HG02938 (cell line): ENCODE measurements around the gene NAV1.
"Not testable (repeated sequence)": the region's sequence is repeated elsewhere in the genome, so short reads cannot be mapped to it uniquely, and the experiment has no call there.

Source experiments
- ATAC-seq: cut with Tn5 transposase; IDR thresholded peaks from one replicate; pipeline ENCODE4 v1.9.1; 2021; ENCODE audit warnings: mild to moderate bottlenecking, moderate library complexity; ENCODE audit not compliant: unreplicated experiment

NAV1 gene

DNA sequence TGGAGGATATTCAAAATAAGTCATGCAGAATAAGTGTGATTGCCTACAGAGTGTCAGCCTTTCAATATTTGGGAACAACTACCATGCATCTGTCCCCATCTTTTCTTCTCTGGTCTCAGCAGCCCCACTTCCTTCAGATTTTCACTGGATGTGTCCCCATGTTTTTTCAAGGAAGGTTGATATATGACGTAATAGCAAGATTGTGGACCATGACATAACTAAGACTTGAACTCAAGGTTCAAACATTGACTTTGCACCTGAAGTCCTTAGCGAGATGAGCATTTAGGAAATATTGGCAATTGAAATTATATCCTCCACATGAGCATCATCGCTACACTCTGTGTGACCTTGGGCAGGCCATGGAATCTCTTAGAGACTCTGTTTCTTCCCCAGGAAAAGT is 5.8 kb downstream of the NAV1 start:
- ATAC-seq: no peak

DNA sequence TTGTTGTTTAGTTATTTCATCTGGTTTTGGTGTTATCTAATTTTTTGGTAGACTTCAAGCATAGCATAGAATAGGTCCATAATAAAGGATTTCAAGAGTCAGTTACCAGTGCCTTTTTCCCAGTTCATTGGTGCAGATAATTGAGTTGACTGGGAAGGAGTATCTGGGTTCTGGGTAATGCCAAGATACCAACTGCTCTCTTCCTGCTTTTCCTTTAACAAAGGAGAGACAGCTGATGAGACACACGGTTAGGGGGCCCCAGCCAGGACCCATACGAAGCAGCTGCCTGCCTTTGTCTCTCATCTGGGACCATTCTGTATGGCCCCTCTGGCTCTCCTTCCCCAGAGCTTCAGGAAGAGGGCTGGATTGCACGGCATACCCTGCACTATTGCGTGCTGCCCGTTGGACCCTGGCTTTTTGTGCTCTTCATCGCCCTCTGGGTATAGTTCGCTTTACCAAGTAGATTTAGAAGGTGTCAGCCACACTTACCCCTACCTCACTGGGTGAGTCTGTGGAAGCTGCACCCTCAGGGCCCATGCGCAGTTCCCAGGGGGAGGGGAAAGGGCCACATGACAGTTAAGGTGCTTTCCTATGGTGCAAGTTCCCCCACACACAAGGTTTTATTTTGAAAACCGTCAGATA is 7.0 kb downstream of the NAV1 start:
- no peak for ATAC-seq

DNA sequence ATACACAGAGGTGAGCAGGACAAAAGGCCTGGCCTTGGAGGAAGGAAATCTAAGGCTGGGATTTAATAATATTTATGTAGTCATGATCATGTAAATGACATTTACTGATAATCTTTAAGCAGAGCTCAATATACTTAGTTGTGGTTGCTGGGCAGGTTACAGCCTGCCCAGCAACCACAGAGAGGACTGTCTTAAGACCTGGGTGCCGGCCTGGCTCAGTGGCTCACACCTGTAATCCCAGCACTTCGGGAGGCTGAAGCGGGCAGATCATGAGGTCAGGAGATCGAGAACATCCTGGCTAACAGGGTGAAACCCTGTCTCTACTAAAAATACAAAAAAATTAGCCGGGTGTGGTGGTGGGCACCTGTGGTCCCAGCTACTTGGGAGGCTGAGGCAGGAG is 10.6 kb downstream of the NAV1 start:
- ATAC-seq: not testable (repeated sequence)

DNA sequence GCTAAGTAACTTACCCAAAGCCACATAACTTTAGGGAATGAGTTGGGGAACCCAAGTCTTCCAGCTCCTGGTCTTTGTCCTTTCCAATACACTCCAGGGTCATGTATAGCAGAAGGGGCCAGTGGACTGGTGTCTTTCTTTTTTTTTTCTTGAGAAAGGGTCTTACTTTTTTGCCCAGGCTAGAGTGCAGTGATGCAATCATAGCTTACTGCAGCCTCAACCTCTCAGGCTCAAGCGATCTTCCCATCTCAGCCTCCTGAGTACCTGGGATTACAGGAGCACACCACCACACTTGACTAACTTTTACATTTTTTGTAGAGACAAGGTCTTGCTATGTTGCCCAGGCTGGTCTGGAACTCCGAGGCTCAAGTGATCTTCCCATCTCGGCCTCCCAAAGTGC is 12.2 kb downstream of the NAV1 start:
- no peak for ATAC-seq

DNA sequence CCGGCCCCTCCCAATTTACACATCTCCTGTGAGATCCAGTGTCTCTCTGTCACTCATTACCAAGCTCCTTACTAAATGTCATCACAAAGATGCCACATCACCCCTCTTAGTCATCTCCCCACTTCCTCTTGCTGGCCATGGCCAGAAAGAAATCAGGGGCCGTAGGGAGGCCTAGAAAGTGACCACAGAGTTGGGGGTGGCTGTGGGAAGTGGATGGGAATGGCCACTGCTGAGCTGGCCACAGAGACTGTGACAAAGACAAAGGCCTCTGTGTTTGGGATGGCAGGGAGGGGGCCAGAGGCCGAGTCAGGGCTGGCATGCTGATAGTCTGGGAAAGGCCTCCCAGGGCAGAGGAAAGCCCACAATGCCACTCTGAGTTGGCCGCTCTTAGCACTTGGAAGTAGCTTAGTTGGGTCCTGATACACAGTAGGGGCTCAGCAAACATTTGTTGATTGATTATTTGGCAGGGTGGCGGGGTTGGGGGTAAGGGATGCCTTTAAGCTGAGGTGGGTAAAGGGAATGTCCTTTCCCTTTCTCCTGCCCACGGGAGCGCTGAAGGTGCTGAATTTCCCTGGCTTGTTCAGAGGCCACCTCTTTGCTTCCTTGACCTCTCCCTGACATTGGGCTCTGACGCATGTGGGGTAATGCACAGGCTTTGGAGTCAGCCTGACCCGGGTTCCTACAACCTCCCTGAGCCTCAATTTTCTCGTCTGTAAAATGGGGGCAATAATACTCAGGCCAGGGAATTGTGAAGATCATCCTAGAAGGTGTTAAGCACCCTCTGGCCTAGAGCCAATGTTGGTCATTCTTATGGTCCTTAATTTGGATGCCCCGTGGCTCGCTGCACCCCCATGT is 13.2 kb downstream of the NAV1 start:
- ATAC-seq: no peak

DNA sequence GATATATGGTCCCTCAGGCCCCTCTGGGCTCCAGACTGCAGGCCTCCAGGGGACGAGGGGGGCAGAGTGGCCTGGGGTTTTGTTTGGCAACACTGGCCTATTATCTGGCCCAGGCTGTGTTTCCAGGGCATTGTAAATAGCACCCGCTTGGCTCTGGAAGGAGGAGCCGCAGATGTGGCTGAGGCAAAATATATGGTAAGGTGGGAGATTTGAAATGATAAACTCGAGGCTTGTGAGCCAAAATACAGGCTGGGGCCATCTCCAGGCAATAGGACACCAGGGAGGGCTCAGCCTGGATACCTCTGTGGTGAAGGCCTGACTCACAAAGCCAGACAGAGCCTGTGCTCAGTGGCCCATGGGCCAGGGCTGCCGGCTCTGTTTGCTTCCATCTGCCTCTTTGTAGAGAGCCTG is 14.0 kb downstream of the NAV1 start:
- no peak for ATAC-seq

DNA sequence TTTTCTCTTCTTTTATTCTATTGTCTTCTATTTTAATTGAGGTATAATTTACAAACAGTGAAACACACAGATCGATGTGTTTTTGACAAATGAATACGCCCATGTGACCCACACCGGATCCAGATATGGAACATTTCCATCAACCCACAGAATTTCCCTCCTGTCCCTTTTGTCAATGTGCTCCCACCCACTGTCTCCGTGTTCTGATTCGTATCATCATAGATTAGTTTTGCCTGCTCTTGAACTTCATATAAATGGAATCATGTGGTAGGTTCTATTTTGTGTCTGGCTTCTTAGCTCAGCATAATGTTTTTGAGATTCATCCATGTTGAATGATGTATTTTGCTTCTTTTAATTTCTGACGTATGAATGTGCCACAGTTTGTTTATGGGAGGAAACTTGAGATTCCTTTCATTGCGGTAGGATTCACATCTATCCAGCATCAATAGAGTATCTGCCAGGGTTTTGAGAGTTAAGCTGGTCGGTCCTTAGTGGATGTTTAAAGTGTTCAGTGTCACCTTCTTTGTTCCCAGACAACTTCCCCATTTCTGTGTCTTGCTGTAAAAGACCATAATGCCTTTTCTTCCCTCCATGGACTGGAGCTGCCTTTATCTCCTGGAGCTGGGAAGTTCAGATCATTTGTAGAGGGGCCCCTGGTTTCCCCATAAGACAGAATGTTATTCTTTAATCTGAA is 14.7 kb downstream of the NAV1 start:
- no peak for ATAC-seq

DNA sequence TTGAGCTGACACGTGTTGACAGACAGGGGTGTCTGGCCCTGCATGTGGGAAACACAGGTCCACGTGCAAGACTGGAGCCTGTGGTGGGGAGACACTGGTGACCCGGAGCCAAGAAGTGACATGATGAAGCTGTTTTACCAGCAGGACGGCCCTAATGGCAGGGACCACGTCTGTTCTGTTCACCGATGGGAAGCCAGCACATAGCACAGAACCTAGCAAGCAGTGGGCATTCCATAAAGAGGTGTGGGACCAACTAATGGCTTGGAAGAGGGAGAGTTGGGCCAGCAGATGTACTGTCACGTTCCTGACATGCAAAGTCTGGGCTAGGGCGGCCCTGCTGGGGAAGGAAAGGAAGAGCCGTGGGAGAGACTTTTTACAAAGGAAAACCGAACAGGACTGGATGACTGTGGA is 15.3 kb downstream of the NAV1 start:
- no peak for ATAC-seq

DNA sequence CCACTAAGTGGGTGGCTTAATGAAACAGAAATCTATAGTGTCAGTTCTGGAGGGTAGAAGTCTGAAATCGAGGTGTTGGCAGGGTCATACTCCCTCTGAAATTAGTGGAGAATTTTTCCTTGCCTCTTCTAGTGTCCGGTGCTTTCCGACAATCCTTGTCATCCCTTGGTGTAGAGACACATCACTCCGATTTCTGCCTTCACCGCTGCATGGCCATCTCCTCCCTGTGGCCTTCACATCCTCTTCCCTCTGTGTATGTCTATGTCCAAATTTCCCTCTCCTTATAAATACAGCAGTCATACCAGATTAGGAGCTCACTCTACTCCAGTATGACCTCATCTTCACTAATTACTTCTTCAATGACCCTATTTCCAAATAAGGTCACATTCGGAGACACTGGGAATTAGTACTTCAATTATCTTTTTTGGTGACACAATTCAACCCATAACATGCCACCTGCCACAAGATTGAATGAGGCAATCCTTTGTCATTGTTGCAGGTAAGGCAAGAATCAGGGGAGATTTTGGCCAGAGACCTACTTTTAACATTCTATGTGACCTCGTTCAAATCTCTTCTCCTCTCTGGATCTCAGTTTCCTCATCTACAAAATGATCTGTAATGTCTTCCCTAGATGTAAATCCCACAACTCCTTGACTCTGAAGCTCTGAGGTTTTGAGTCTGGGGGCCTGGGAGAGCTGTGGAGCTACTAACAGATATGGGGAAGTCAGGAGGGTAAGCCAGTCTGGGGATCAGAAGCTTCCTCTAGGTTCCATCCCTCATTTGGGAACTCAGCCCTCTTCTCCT is 16.1 kb downstream of the NAV1 start:
- no peak for ATAC-seq

DNA sequence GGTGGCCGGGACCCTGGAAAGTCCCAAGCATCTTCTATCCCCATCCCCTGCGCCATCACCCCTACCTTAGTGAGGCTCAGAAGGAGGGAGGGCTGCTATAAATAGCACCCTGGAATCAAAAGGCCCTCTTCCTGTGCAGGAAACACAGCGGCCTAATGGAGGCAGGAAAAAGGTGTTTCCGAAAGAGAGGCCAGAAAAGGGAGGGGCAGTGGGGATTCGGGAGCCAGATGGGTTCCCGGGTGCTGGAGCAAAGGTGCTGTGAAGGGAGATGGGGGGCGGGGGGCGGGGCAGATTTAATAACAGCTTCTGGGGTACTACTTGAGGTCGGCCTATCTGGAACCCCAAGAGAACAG is 16.6 kb downstream of the NAV1 start:
- no peak for ATAC-seq

DNA sequence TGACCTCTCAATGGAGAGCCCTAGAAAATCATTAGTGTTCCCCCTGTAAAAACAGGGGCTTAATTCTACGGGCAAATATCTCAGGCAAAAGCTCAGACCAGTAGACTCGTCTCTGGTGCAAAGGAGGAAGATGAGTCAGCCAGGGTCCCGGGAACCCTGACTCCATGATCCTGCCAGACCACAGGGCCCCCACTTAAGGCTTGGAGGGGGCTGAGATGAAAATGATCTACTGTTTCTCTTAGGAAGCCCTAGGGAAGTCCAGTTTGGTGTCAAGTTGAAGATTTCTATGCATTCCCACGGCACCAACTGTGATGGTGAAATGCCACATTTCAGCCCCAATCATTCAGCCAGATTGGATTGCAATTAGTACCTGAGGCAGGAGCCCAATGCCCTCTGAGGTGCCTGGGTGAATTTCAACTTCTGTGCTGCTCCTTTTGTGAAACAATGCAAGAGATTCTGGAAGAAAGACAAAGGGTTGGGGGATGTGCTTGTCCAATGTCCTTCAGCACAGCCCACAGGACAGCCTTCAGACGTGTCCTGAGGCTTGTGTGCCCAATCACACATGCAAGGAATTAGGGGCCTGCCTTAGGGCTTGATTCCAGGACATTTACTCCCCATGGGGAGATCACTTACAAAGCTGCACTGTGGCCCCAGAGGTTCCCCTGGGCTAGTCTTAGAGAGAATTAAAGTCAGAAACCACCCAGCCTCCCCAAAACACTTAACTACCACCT is 18.1 kb downstream of the NAV1 start:
- no peak for ATAC-seq

DNA sequence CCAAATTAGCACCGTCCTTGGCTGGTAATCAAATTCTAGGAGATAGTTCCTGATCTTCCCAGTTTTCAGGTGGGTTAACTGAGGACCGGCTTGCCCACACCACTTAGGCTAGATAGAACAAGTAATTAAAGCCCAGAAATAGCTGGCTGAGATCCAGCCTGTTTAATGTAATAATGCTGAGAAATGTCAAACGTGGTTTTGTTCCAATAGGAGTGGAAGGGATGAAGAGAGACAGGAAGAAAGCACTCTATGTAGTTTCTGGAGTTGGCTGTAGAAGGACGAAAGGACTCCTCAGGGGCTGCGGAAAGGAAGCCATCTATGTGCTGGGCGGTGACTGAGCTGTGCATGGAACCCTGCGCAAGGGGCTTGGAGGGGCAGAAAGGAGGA is 18.6 kb downstream of the NAV1 start:
- no peak for ATAC-seq

DNA sequence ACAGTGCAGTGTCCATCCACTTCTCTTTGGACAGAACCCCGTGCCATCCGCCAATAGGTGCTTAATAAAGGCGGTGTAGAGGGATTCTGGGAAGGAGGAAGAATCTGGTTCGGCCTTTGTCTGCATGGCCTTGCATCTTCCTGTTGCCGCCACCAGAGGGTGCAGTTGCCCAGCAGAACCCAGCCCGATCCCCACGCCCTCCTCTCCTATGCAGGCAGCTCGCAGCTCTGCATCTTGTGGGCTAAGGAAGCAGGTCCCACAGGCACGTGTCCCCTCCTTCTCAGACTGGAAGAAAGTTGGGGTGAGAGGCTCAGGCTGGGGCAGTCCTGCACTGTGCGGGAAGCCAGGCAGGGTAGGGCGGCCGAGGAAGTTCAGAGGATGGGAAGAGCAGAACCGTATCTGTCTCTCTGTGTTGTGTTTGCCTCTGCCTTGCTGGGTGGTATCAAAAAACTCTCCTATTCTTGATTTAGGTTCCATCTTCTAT is 20.8 kb downstream of the NAV1 start:
- ATAC-seq: no peak

DNA sequence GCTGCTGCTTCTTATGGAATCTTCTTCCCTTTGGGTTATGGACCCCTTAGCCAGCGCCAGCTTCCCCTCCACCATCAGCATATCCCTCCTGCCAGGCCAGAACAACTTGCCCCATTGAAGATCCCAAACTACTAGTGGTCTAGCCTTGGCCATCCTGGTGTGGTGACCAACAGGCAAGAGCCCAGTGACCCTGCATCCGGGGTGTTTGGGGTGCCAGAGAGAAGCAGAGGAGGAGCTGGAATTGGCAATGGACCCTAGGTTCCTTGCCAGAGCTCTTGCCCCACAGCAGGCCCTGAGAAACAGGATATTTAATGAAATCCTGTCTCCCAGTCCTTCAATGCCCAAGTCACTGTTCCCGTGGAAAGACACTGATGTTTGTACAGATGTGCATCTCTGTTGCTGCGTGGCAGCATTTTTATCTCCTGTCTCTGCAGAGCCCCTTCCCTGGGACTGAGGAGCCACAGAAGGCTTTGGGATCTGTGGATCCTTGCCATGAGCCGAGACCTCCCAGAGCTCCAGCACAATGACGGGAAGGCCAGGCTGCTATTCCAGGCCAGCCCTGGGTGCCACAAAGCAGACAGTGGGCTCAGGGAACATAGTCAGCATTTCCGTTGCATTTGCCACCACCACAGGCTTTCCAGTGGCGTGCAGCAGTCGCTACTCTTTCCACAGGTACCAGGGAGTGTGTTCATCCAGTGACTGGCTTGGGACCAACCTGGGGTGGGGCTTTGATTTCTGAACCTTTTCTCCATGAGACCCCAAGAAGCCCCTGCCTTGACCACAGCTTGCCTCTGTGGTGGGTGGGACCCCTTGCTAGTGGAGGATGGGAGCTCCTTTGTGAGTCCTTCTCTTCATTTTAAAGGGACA is 21.6 kb downstream of the NAV1 start:
- ATAC-seq: no peak

DNA sequence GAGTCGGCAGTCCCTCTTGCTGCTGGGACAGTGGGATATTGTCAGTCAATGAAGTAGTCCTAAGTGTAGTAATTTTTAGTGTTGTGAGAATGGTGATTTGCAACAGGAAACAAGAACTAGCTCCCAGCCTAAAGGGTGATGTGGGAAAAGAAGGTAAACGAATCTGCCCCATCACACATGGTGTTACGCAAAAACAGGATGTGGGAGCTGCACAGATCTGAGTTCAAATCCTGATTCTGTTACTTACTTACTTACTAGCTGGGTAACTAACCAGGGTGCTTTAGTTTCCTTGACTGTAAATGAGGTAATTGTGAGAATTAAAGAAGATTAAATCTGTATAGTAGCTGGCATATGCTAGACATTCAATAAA is 22.3 kb downstream of the NAV1 start:
- ATAC-seq: no peak

DNA sequence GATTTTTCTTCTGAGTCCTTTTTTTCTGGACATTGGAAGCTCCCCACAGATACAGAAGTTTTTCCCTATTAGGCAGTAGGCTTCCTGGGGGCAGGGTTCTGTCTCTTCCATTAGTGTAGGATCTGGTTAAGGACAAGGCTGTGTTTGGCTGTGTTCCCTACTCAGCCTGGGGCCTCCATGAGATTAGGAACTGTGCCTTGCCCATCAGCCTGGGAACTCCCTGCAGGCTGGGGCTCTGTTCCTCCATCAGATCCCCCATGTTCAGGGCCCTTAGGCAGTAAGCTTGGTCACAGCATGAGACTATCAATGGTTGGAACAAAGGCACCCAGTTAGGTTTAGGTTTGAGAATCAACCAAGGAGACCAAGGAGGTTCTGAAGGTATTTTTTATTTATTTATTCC is 22.7 kb downstream of the NAV1 start:
- no peak for ATAC-seq

DNA sequence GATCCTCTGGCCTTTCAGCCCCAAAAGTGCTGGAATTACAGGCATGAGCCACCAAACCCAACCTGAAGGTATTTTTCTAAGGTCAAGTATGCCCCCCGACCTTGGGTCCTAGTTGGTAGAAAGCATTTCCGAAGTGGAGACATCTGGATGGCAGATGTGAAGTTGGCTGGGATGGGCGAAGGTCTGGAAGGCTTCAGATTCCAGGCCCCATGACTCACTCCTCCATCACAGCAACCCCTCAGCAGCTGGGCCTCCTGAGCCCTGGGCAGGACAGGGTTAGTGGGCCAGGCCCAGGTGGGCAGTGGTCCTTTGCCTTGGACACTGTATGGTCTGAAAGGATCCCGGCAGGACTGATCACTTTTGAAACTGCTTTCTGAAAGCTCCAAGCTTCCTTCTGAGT is 23.3 kb downstream of the NAV1 start:
- no peak for ATAC-seq

DNA sequence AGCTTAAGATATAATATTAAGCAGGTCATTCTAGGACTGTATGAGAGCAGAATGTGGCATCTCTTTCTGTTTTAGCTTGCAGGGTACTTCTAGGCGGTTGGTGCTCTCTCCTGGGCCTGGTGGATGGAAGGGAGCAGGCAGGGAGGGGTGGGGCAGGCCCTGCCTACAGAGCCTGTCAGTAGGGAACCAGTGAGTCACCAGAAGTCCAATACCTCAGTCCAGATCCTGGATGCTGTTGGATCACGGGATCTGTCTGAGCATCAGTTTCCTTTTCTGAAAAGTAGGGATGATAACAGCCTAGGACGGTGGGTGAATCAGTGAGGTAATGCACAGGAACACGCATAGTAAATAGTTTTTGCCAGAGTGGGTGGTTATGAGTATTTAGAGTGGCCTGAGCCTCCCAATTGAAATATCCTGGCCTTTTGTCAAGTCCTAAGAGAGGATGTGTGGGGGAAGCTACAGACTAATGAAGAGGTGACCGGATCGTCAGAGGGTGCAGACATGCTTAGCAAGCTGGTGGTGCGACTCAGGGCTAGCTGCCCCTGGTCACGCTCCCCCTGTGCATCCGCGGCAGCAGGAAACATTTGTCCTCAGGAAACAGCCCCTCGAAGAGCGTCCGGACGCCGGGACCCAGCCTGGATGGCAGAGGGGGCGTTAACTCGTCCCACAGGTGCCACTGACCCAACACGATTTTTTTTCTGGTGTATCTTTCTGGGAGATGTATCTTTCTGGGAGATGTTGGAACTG is 23.9 kb downstream of the NAV1 start:
- no peak for ATAC-seq

DNA sequence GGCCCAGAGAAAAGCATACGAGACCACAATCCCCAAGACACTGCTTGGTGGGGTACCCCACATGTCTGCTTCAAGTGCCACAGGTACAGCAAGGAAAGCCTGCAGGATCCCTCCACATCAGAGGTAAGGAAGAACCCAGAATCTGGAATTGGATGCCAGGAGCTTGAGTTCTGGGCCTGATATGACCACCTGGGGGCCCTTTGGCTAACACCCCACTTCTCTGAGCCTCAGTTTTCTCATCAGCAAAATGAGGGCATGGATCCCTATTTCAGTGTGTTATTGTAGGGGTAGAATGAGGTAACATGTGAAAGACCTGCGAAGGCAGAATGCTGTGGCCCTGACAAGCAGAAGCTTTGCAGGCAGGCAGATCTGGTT is 24.5 kb downstream of the NAV1 start:
- ATAC-seq: no peak
